Spleen (tissue), 7 donors: Measurements from ENCODE around the gene CNTNAP5.

Source experiments
- POLR2A ChIP-seq, 3 donors: fragments of 450-650 bp; IDR thresholded peaks; one replicate each; pipeline ENCODE4 v1.5.1; 2017; ENCODE audit warnings: antibody characterized with exemption in 3 of 3, mild to moderate bottlenecking in 1 of 3
- POLR2AphosphoS5 ChIP-seq, 3 donors: sonication (generic); formaldehyde crosslinking; IDR thresholded peaks; one replicate each; pipeline ENCODE4 v1.5.1; 2017; ENCODE audit warnings: antibody characterized with exemption in 3 of 3
- TF ChIP-seq, protein P1 (sequence below), 11 experiments: fragments of 200-600 bp in 7 of 11; fragments of 450-650 bp in 4 of 11; sonication (generic) in 4 of 11; IDR thresholded peaks in 8 of 11; conservative IDR thresholded peaks in 3 of 11; 1 replicate in 7 of 11; 2 replicates in 4 of 11; pipeline versions ENCODE4 v1.4.0 to v1.8.0; 2016 to 2021; ENCODE audit warnings: antibody characterized with exemption in 11 of 11, inconsistent platforms in 4 of 11, mild to moderate bottlenecking in 1 of 11
- donor health status: DM: no; HTN: no; CAD: no; lungs with moderate emphysema.
- donor health status: DM: no; HTN: no; CAD: no.
- donor health status: DM: no; HTN: no; CAD: no.

DNA sequence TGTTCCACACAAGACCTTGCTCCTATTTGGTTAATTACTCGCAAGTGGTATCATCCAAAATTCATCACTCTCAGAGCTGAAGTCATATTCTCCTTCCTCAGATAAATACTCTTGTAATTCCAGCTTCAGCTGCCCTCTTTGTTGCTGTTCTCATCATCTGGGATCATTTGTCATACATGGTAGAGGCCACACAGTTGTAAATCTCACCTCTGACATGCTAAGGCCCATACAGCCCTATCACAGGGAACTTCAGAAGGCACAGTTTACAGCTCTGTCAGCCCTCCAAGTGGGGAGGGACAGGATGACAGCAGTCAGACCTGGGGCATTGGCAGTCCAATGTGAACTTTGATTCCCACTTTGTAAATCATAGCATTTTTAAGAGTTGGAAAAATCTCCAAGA is 399.0 kb downstream of the CNTNAP5 start:
- TF ChIP-seq, protein P1, sequence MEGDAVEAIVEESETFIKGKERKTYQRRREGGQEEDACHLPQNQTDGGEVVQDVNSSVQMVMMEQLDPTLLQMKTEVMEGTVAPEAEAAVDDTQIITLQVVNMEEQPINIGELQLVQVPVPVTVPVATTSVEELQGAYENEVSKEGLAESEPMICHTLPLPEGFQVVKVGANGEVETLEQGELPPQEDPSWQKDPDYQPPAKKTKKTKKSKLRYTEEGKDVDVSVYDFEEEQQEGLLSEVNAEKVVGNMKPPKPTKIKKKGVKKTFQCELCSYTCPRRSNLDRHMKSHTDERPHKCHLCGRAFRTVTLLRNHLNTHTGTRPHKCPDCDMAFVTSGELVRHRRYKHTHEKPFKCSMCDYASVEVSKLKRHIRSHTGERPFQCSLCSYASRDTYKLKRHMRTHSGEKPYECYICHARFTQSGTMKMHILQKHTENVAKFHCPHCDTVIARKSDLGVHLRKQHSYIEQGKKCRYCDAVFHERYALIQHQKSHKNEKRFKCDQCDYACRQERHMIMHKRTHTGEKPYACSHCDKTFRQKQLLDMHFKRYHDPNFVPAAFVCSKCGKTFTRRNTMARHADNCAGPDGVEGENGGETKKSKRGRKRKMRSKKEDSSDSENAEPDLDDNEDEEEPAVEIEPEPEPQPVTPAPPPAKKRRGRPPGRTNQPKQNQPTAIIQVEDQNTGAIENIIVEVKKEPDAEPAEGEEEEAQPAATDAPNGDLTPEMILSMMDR (IDR thresholded peaks at IDR 0.05 in 8 of 11, conservative IDR thresholded peaks at IDR 0.05 in 3 of 11), result no peak
- TF ChIP-seq POLR2A (IDR thresholded peaks at IDR 0.05) (no peak), POLR2AphosphoS5 (IDR thresholded peaks at IDR 0.05) (no peak)
